ENCODE measurements around the gene ATPAF1. TPM values are rescaled to one million over a fixed set of nuclear protein-coding genes. Genes with fewer than 3 reads are reported as not detected.
A peak's percentile ranks its signal among the peaks of the same experiment; 100 is the strongest.

Gene ATPAF1
- total and polyA plus RNA-seq, 5 experiments from 2014 or later: 27.8 to 68.0 (median 66.4) TPM

DNA sequence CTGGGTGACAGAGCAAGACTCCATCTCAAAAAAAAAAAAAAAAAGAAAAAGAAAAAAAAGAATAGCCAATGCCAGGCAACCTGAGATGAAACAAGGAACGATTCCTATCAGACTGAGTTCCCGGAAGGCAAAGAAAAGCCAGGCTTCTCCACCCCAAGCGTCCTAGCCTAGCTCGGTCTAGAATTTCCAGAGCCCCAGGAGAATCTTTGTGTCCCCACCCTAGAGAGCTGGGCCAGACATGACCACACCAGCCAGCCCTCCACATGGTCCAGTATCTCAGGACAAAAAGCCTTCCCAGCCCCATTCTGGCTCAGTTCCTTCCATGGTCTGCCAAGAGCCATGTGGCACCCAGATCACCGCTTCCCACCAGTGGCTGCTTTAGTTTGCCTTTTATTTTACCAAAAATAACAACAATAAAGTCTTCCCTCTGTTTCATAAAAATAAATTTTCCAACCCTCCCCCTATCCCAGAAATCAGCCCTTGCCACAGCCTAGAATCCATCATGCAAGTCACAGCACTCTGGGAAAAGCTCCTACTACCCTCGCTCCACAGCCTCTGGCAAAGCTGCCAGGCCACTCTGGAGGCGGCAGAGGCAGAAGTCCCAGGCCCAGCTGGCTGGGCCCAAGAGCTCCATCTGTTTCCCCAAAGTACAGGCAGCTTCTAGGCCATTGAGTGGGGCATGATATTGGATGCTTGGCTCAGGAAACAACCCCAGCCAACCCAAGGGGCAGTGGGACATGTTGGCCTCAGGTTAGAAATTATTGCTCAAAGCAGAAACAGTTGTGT lies 60.6 kb downstream of the ATPAF1 start:
- ATAC-seq (no peak), DNase-seq (no peak)
- H3K36me3 Mint-ChIP-seq: peaks cover 0 to 42% (median 15%) of the 10 kb centered on the region in 3 donors
- H3K9me3 Mint-ChIP-seq: no peaks in the 10 kb centered on the region
- no peaks in the 10 kb centered on the region for H3K27me3 Mint-ChIP-seq
- H3K27ac Mint-ChIP-seq: no peak overlapping the region
- H3K4me1 Mint-ChIP-seq: peaks cover 31 to 66% (median 56%) of the 10 kb centered on the region in 4 donors
- POLR2A ChIA-PET: interaction anchor here (6.0 kb wide), 1 partner anchor 8 kb away, joined by 122 read pairs; the partner anchor contains the start of gene MOB3C
- H3K4me3 Mint-ChIP-seq: peak overlapping the region in 1 of 10 donors; percentile 26

DNA sequence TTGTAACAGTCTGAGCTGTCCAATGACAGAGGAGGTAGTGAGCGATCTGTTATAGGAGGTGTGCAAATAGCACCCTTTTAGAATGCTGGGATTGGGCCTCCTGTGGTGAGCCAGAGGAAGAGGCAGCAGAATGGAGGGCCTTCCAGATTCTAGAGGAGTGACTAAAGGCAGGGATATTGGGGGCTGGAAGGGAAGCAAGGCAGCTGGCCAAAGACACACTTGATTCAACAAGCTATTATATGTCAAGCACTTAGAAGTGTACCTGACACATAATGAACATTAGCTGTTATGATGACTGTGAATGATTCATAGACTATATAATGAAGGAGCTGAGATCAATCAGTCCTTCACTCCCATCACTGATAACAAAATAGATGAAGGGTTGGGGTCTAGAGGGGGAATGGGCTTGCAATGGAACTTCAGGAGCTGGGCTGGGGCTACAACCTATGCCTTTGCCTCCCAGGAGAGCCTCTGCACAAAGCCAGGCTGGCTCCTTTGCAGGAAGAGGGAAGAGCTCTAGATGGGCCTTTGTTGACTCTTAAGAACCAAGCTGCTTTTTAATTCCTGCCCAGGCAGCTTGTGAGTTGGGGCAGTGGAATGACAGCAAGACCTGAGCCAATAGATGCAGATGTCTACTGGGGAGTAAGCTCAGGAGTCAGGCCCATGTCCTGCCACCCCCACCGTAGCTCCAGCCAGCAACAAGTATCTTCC lies 61.8 kb downstream of the ATPAF1 start:
- no peak for DNase-seq
- H3K27ac Mint-ChIP-seq: peak overlapping the region in 8 of 10 donors; percentile 27 to 85 (median 66)
- no peaks in the 10 kb centered on the region for H3K9me3 Mint-ChIP-seq
- no peaks in the 10 kb centered on the region for H3K27me3 Mint-ChIP-seq
- POLR2A ChIA-PET: interaction anchor here (1.4 to 6.0 kb wide), 2 partner anchors 10 to 62 kb away, joined by 5 to 122 read pairs; partner anchors contain the start of genes ATPAF1 and MOB3C
- ATAC-seq: no peak
- H3K4me3 Mint-ChIP-seq: peak overlapping the region in 7 of 10 donors; percentile 36 to 97 (median 64)
- peaks cover 34 to 66% (median 56%) of the 10 kb centered on the region in 4 donors for H3K4me1 Mint-ChIP-seq
- peaks cover 0 to 38% (median 15%) of the 10 kb centered on the region in 3 donors for H3K36me3 Mint-ChIP-seq

DNA sequence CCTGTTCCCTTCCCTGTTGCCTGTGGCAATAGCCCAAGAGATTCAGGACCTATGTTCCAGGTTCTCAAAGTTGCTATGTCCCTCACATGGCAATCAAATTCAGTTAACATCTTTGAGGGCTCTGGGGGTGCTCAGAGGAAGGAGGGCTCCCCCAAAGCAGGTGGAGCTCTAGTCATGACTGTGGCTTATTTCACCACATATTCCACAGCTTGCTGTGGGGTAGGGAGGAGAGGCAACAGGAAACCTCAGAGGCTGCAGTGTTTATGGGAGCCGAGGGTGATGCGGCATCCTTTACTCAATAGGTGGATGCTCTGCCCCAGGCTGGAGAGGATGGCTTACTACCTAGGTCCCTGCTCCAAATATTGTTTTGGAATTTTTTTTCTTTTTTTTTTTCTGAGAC lies 62.9 kb downstream of the ATPAF1 start:
- H3K27ac Mint-ChIP-seq: peak overlapping the region; percentile 37 to 96 (median 86)
- no peaks in the 10 kb centered on the region for H3K27me3 Mint-ChIP-seq
- H3K9me3 Mint-ChIP-seq: no peaks in the 10 kb centered on the region
- peak; percentile 6 to 58 for ATAC-seq
- peak in 6 of 10 donors; percentile 16 to 51 (median 33) for DNase-seq
- peaks cover 38 to 67% (median 56%) of the 10 kb centered on the region in 4 donors for H3K4me1 Mint-ChIP-seq
- POLR2A ChIA-PET: interaction anchor here (0.6 to 6.0 kb wide), 4 partner anchors 11 to 1874 kb away, joined by 3 to 122 read pairs (median 6); partner anchors contain the start of genes ATPAF1, MOB3C and RNU5D-1
- peak overlapping the region; percentile 91 to 97 (median 94) for H3K4me3 Mint-ChIP-seq
- H3K36me3 Mint-ChIP-seq: peaks cover 0 to 27% (median 15%) of the 10 kb centered on the region in 3 donors

DNA sequence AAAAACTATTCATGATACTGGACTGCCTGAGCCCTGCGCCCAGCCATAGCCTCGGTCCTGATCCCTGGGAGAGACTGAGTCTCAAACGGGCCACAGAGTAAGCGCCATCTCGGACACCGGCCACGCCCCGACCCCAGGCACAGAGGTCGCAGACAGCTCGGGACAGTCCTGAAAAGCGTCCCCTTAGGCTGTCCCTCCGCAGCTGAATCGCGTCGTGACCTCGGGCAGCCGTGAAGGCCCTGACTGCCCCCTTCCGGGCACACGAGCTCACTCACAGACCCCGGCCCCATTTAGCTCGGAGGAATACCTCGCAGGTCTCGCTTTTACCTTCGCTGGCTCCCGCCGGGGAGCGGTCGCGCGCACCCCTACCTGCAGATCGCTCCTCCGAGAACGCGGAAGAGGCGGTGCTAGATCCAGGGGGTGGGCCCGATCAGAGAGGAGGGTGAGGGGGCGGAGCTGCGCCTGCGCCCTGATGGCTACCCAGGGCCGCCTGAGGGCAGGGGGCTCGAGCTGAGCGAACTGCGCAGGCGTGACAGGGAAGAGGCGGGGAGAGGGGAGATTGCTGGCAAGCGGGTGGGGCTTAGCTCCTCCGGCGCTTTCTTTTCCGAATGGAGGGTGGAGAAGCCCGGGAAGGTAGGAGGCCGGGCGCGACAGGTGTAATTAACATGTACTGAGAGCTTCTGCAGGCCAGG lies 64.2 kb downstream of the ATPAF1 start, which contains the start of gene MKNK1:
TSS of gene MKNK1 (minus strand) at position 411 of the 692 bp plus-strand sequence. CDS start 20,941 bp downstream, outside the sequence.
- Mint-ChIP-seq H3K4me1 (peaks cover 39 to 70% (median 63%) of the 10 kb centered on the region in 4 donors), H3K4me3 (peak within 1 kb of the TSS; percentile 91 to 97 (median 94)), H3K27ac (peak within 1 kb of the TSS; percentile 88 to 96 (median 94)), H3K36me3 (peaks cover 0 to 14% (median 4%) of the 10 kb centered on the region in 3 donors), H3K9me3 (no peaks in the 10 kb centered on the region), H3K27me3 (no peaks in the 10 kb centered on the region)
- ATAC-seq (peak; percentile 91 to 93), DNase-seq (peak; percentile 94 to 99 (median 99))
- POLR2A ChIA-PET: interaction anchor here (0.8 to 6.0 kb wide), 9 partner anchors 9 to 116 kb away, joined by 3 to 122 read pairs (median 4); partner anchors contain the start of genes ATPAF1, EFCAB14 and MOB3C

DNA sequence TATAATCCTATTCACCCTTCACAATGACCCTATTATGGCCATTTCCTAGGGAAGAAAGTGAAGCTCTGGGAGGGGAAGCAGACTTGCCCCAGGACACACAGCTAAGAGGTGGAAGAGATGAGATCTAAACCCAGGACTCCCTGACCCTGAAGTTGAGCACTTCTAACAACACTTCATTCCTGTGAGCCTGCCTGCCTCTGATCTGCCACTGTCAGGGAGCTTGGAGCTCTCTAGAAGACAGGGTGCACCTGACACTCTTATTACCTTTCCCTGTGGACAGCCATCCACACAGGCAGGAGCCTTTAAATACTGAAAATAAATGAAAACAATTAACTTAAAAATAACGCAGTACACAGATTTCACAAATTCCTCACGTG lies 64.7 kb downstream of the ATPAF1 start:
- POLR2A ChIA-PET: interaction anchor here (1.1 to 6.0 kb wide), 7 partner anchors 8 to 70 kb away, joined by 3 to 122 read pairs (median 6); partner anchors contain the start of genes ATPAF1 and MOB3C
- Mint-ChIP-seq H3K27me3 (no peaks in the 10 kb centered on the region), H3K27ac (peak overlapping the region; percentile 88 to 96 (median 94)), H3K4me3 (peak overlapping the region; percentile 91 to 97 (median 94)), H3K36me3 (peaks cover 0 to 9% (median 4%) of the 10 kb centered on the region in 3 donors), H3K9me3 (no peaks in the 10 kb centered on the region), H3K4me1 (peaks cover 41 to 76% (median 67%) of the 10 kb centered on the region in 4 donors)
- ATAC-seq (no peak), DNase-seq (no peak)

DNA sequence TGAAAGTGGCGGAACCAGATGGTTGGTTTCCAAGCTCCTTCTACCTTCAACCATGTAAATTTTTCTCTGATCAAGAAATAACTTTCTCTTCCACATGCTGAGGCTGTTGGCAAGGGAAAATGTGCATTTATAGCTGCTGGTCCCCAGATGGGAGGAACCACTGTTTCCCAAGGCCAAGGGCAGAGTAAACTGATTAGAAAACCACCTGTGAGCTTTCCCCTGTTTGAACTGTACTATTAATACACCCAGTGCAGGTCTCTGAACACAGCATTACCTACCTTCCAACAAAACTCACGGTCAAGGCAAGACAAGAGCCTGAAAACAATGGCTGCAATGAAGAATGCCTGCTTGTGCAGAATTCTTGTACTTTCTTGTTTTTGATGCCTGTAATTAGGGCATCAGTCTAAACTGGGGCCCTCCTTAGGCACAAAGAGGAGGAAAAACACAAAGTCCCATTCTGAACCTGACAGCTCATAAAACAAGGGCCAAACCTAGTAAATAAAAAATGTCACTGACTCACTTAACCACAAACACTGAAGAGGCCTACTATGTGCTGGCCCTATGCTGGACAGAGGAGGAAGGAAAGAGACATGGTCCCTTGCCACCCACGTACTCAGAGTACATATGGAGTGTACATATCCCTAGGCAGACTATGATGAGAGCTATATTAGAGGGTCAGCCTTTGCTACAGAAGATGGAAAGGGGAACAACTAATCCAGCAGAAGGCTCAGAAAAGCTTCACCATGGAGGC lies 66.7 kb downstream of the ATPAF1 start:
- peaks cover 0 to 8% (median 0%) of the 10 kb centered on the region in 3 donors for H3K36me3 Mint-ChIP-seq
- ATAC-seq (no peak), DNase-seq (no peak)
- H3K9me3 Mint-ChIP-seq: no peaks in the 10 kb centered on the region
- POLR2A ChIA-PET: no interaction called here
- H3K27ac Mint-ChIP-seq: peak overlapping the region in 6 of 10 donors; percentile 6 to 67 (median 50)
- H3K4me1 Mint-ChIP-seq: peaks cover 44 to 78% (median 75%) of the 10 kb centered on the region in 4 donors
- H3K4me3 Mint-ChIP-seq: peak overlapping the region in 8 of 10 donors; percentile 5 to 74 (median 34)
- no peaks in the 10 kb centered on the region for H3K27me3 Mint-ChIP-seq

DNA sequence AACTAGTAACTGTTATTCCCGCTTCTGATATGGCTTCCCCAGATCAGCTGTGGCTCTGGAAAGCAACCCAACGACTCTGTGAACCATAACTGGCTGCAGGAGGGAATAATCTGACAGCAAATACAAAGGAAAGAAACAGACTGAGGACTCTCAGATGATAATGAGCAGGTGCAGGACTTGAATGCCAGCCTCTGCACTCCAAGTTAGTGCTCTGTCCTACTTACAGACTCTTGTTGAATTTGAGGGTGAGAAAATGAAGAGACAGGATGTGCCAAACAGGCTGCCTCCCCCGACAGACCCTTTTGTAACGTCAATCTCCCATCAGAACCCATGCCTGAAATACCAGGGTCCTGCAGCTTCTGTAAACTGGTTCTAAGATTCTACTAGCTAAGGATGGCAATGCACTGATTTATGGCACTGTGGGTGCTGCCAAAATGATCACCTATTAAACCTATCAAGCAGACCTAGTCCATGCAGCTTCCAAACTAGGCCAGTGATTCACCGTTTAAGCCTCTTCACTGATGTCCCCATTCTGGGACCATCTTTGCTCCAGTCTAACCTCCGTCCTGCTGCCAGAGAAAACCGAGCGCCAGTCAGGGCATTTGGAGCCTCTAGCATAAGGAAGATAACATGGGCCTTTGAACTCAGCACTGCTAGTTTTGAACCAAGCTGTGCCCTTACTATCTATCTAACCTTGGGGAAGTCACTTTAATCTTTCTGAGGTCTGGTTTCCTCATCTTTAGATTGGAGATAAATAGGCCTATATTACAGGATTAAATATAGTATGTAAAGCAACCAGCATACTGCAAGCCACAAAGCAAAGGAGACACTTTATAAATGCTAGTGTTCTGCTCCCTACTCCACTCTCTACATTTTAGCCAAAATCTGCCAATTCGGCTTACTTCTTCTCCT lies 68.8 kb downstream of the ATPAF1 start:
- ATAC-seq (no peak), DNase-seq (no peak)
- Mint-ChIP-seq H3K27ac (peak overlapping the region; percentile 2 to 88 (median 62)), H3K9me3 (no peaks in the 10 kb centered on the region), H3K36me3 (peaks cover 0 to 9% (median 0%) of the 10 kb centered on the region in 3 donors), H3K4me1 (peaks cover 41 to 77% (median 72%) of the 10 kb centered on the region in 4 donors), H3K27me3 (no peaks in the 10 kb centered on the region), H3K4me3 (peak overlapping the region in 2 of 10 donors; percentile 15 to 30)
- POLR2A ChIA-PET: no interaction called here

DNA sequence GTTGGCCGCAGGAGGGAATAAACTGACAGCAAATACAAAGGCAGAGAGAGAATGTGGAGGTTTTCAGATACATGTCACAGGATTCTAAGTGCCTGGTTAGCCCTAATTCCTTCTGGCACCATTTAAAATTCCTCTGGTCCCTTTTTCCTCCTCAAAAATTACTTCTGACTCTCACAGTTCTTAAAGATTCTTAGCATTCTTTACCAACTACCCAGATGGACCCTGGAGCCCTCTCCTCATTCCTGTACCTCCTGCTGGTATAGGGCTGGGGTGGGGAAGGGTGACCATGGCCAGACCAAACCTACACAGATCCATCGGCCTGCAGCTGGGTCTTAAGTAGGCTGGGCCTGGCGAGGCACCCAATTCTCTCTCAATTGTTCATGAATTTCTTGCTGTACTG lies 71.3 kb downstream of the ATPAF1 start:
- Mint-ChIP-seq H3K27me3 (no peaks in the 10 kb centered on the region), H3K4me1 (peaks cover 36 to 66% (median 59%) of the 10 kb centered on the region in 4 donors), H3K36me3 (peaks cover 9 to 34% (median 20%) of the 10 kb centered on the region in 3 donors), H3K4me3 (no peak overlapping the region), H3K9me3 (no peaks in the 10 kb centered on the region), H3K27ac (no peak overlapping the region)
- DNase-seq: no peak
- POLR2A ChIA-PET: no interaction called here
- ATAC-seq: no peak

DNA sequence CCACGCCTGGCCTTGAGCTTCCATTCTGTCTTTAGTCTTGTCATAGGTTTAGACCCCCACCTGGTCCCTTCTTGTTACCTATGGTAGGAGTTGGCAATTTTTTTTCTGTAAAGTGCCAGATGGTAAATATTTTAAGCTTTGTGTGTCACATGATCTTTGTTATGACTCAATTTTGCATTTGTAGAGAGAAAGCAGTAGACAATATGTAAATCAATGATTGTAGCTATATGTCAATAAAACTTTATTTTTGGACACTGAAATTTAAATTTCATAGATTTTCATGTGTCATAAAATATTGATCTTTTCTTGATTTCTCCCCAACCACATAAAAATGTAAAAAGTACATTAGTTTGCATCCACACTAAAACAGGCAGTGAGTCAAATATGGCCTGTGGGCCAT lies 72.1 kb downstream of the ATPAF1 start:
- POLR2A ChIA-PET: interaction anchor here (1.5 kb wide), 1 partner anchor 8 kb away, joined by 4 read pairs; the partner anchor contains the start of gene MKNK1
- DNase-seq (no peak), ATAC-seq (no peak)
- Mint-ChIP-seq H3K4me1 (peaks cover 29 to 58% (median 51%) of the 10 kb centered on the region in 4 donors), H3K27me3 (no peaks in the 10 kb centered on the region), H3K9me3 (no peaks in the 10 kb centered on the region), H3K27ac (no peak overlapping the region), H3K36me3 (peaks cover 9 to 41% (median 26%) of the 10 kb centered on the region in 3 donors), H3K4me3 (peak overlapping the region in 1 of 10 donors; percentile 14)

DNA sequence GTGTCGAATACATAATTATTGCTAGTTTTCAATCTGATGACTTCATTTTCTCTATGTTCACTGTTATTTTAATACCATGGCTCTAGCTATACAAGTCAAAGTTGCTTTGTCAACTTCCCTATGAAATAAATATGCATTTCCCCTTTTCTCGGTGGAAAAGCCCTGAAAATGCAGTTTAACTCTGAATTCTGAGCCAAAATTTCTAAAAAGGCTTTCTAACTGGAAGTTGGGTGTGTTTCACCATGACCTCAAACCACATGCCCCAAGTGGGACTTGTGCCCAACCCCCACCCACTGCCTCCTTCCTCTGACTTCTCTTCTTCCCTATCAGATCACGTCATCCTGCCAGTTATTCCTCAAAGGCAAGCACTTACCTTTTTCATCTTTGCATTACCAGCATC lies 73.0 kb downstream of the ATPAF1 start:
- Mint-ChIP-seq H3K27ac (peak overlapping the region in 4 of 10 donors; percentile 31 to 77 (median 42)), H3K27me3 (no peaks in the 10 kb centered on the region), H3K4me1 (peaks cover 26 to 51% (median 44%) of the 10 kb centered on the region in 4 donors), H3K4me3 (peak overlapping the region in 4 of 10 donors; percentile 16 to 49 (median 34)), H3K9me3 (no peaks in the 10 kb centered on the region), H3K36me3 (peaks cover 10 to 50% (median 29%) of the 10 kb centered on the region in 3 donors)
- DNase-seq (no peak), ATAC-seq (no peak)
- POLR2A ChIA-PET: interaction anchor here (1.5 kb wide), 1 partner anchor 9 kb away, joined by 4 read pairs; the partner anchor contains the start of gene MKNK1
